ENCODE data around the gene POLR3GL. TPM values are rescaled to one million over a fixed set of nuclear protein-coding genes. Genes with fewer than 3 reads are reported as not detected.

The POLR3GL gene
- total RNA-seq, 1 experiment from 2014 or later: 8.5 TPM

- H3K36me3 ChIP-seq (ENCODE audit: insufficient read depth, low read length, poor library complexity, severe bottlenecking): no peaks in the 10 kb centered on the region
- no TSS peak for BruUV-seq (replicated peaks)
- ChIA-PET CTCF (no interaction called here), POLR2A (ENCODE audit: low non-redundant PET) (no interaction called here)
- peak overlapping the region; percentile 71 for H3K4me3 ChIP-seq (ENCODE audit: low read depth, low read length, poor library complexity, severe bottlenecking)
- H3K27me3 ChIP-seq (replicated peaks; ENCODE audit: insufficient read depth, low read depth, low read length, poor library complexity): no peaks in the 10 kb centered on the region
- peaks cover 33% of the 10 kb centered on the region for H3K4me1 ChIP-seq (ENCODE audit: insufficient read depth, low read length, poor library complexity, severe bottlenecking)
- peaks cover 2% of the 10 kb centered on the region for H3K9me3 ChIP-seq (ENCODE audit: low read depth, low read length, poor library complexity, severe bottlenecking)
- TF ChIP-seq EZH2 (IDR thresholded peaks at IDR 0.05; ENCODE audit: borderline replicate concordance, low read depth, low read length, poor library complexity, severe bottlenecking) (no peak), CTCF (conservative IDR thresholded peaks at IDR 0.05; ENCODE audit: low read depth, low read length) (no peak)
- peak; percentile 54 for DNase-seq (ENCODE audit: low spot score)
- intact Hi-C loops (cut with micrococcal nuclease; ENCODE audit: unreplicated experiment): loop anchor here (5.0 kb wide), 1 partner anchor 35 kb away; the partner anchor contains the start of gene RBM8A
- peak overlapping the region; percentile 0 for H3K27ac ChIP-seq (ENCODE audit: low read depth, low read length, poor library complexity, severe bottlenecking)
Observed at GRCh38 chr1:145962157-145963102, 2.1 kb upstream of the POLR3GL start.

GRCh38 chr1:145963265-145964019 is 1.0 kb upstream of the POLR3GL start:
- no peaks in the 10 kb centered on the region for H3K36me3 ChIP-seq (ENCODE audit: insufficient read depth, low read length, poor library complexity, severe bottlenecking)
- TF ChIP-seq EZH2 (IDR thresholded peaks at IDR 0.05; ENCODE audit: borderline replicate concordance, low read depth, low read length, poor library complexity, severe bottlenecking): no peak
- TF ChIP-seq CTCF (conservative IDR thresholded peaks at IDR 0.05; ENCODE audit: low read depth, low read length): no peak
- peak overlapping the region; percentile 78 for H3K27ac ChIP-seq (ENCODE audit: low read depth, low read length, poor library complexity, severe bottlenecking)
- no TSS peak for BruUV-seq (replicated peaks)
- H3K4me1 ChIP-seq (ENCODE audit: insufficient read depth, low read length, poor library complexity, severe bottlenecking): peaks cover 28% of the 10 kb centered on the region
- ChIA-PET CTCF (interaction anchor here (0.9 to 1.5 kb wide), 3 partner anchors 44 to 118 kb away, joined by 3 to 8 read pairs (median 3); partner anchors contain the start of gene NUDT17), POLR2A (ENCODE audit: low non-redundant PET) (interaction anchor here (1.1 kb wide), 1 partner anchor 10 kb away, joined by 7 read pairs; no protein-coding TSS in a partner anchor)
- peak overlapping the region; percentile 71 for H3K4me3 ChIP-seq (ENCODE audit: low read depth, low read length, poor library complexity, severe bottlenecking)
- DNase-seq (ENCODE audit: low spot score): peak; percentile 33
- intact Hi-C loops (cut with micrococcal nuclease; ENCODE audit: unreplicated experiment): loop anchor here (5.0 kb wide), 1 partner anchor 36 kb away; the partner anchor contains the start of gene RBM8A
- H3K9me3 ChIP-seq (ENCODE audit: low read depth, low read length, poor library complexity, severe bottlenecking): peaks cover 5% of the 10 kb centered on the region
- no peaks in the 10 kb centered on the region for H3K27me3 ChIP-seq (replicated peaks; ENCODE audit: insufficient read depth, low read depth, low read length, poor library complexity)

- POLR2A ChIA-PET (ENCODE audit: low non-redundant PET): interaction anchor here (0.5 to 0.6 kb wide), 2 partner anchors 38 to 107 kb away, joined by 3 read pairs; partner anchors contain the start of gene RBM8A
- no TSS peak for BruUV-seq (replicated peaks)
Observed at GRCh38 chr1:145965119-145965744, 742 bp downstream of the POLR3GL start.

More at GRCh38 chr1:145965119-145965744, 742 bp downstream of the POLR3GL start:
- peaks cover 5% of the 10 kb centered on the region for H3K9me3 ChIP-seq (ENCODE audit: low read depth, low read length, poor library complexity, severe bottlenecking)
- peak overlapping the region; percentile 78 for H3K27ac ChIP-seq (ENCODE audit: low read depth, low read length, poor library complexity, severe bottlenecking)
- H3K27me3 ChIP-seq (replicated peaks; ENCODE audit: insufficient read depth, low read depth, low read length, poor library complexity): no peaks in the 10 kb centered on the region
- no peak for TF ChIP-seq CTCF (conservative IDR thresholded peaks at IDR 0.05; ENCODE audit: low read depth, low read length)
- no peak for TF ChIP-seq EZH2 (IDR thresholded peaks at IDR 0.05; ENCODE audit: borderline replicate concordance, low read depth, low read length, poor library complexity, severe bottlenecking)
- CTCF ChIA-PET: interaction anchor here (1.0 to 1.5 kb wide), 4 partner anchors 12 to 73 kb away, joined by 3 to 8 read pairs (median 4); no protein-coding TSS in a partner anchor
- H3K36me3 ChIP-seq (ENCODE audit: insufficient read depth, low read length, poor library complexity, severe bottlenecking): no peaks in the 10 kb centered on the region
- DNase-seq (ENCODE audit: low spot score): no peak
- peak overlapping the region; percentile 59 for H3K4me3 ChIP-seq (ENCODE audit: low read depth, low read length, poor library complexity, severe bottlenecking)
- intact Hi-C loops (cut with micrococcal nuclease; ENCODE audit: unreplicated experiment): no loop called here
- H3K4me1 ChIP-seq (ENCODE audit: insufficient read depth, low read length, poor library complexity, severe bottlenecking): peaks cover 17% of the 10 kb centered on the region

Measured in A673 (cell line).